Breast epithelium (tissue), 3 donors: ENCODE results near the gene MINDY4.

Experiments used
- POLR2A ChIP-seq: fragments of 450-650 bp; IDR thresholded peaks from one replicate; pipeline ENCODE4 v1.6.1; 2016; ENCODE audit warnings: antibody characterized with exemption, mild to moderate bottlenecking, moderate library complexity
- POLR2AphosphoS5 ChIP-seq, 3 donors: sonication (generic); formaldehyde crosslinking; IDR thresholded peaks; one replicate each; pipeline ENCODE4 v1.6.1; 2017; ENCODE audit warnings: antibody characterized with exemption in 3 of 3
- TF ChIP-seq, protein P1 (sequence below), 3 donors: fragments of 450-650 bp; IDR thresholded peaks; one replicate each; pipeline ENCODE4 v1.5.1; 2016 to 2017; ENCODE audit warnings: antibody characterized with exemption in 3 of 3, mild to moderate bottlenecking in 3 of 3, moderate library complexity in 3 of 3

DNA sequence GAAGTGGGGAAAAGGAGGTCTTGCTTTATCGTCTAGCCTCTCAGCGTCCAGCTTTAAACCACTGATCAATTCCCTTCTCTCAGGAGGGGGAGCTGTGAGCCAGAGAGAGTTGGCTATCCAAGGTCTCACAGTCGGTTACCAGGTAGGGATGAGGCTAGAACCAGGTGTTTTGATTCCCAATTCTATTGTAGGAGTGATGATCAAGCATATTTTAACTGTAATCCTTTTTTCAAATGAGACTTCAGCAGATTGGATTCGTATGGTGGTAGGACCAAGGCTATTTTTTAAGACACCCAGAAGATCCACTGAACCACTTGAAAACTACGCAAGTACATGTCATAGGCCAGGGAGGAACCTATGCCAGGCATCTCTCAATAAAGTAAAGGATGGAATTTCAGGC, 8.4 kb downstream of the MINDY4 start:
- TF ChIP-seq, protein P1, sequence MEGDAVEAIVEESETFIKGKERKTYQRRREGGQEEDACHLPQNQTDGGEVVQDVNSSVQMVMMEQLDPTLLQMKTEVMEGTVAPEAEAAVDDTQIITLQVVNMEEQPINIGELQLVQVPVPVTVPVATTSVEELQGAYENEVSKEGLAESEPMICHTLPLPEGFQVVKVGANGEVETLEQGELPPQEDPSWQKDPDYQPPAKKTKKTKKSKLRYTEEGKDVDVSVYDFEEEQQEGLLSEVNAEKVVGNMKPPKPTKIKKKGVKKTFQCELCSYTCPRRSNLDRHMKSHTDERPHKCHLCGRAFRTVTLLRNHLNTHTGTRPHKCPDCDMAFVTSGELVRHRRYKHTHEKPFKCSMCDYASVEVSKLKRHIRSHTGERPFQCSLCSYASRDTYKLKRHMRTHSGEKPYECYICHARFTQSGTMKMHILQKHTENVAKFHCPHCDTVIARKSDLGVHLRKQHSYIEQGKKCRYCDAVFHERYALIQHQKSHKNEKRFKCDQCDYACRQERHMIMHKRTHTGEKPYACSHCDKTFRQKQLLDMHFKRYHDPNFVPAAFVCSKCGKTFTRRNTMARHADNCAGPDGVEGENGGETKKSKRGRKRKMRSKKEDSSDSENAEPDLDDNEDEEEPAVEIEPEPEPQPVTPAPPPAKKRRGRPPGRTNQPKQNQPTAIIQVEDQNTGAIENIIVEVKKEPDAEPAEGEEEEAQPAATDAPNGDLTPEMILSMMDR (IDR thresholded peaks at IDR 0.05), result no peak
- no peak for TF ChIP-seq POLR2A
- no peak for TF ChIP-seq POLR2AphosphoS5 (IDR thresholded peaks at IDR 0.05)
